IMR-90 (cell line): ENCODE measurements around the gene CST11.

ENCODE experiments used
- CEBPB ChIP-seq: IDR thresholded peaks from 2 replicates; pipeline ENCODE4 v1.6.1; 2012; ENCODE audit warnings: low read depth, low read length, improper control_type of control experiment
- CTCF ChIP-seq: conservative IDR thresholded peaks from 2 replicates; pipeline ENCODE4 v1.5.1; 2012; ENCODE audit warnings: mild to moderate bottlenecking, low read depth, low read length, improper control_type of control experiment
- MAZ ChIP-seq: IDR thresholded peaks from 2 replicates; pipeline ENCODE4 v1.6.1; 2012; ENCODE audit warnings: low read depth, mild to moderate bottlenecking, low read length, improper control_type of control experiment, moderate library complexity, borderline replicate concordance
- MXI1 ChIP-seq: IDR thresholded peaks from 2 replicates; pipeline ENCODE4 v1.6.1; 2012; ENCODE audit warnings: low read depth, mild to moderate bottlenecking, low read length, moderate library complexity, borderline replicate concordance
- POLR2A ChIP-seq: IDR thresholded peaks from 2 replicates; pipeline ENCODE4 v1.6.1; 2012; ENCODE audit warnings: mild to moderate bottlenecking, low read depth, low read length
- RFX5 ChIP-seq: IDR thresholded peaks from 2 replicates; pipeline ENCODE4 v1.8.0; 2012; ENCODE audit warnings: low read depth, mild to moderate bottlenecking, low read length, moderate library complexity
- SMC3 ChIP-seq: fragments of 150-350 bp; IDR thresholded peaks from 2 replicates; pipeline ENCODE4 v1.6.1; 2016; ENCODE audit warnings: low read depth, mild to moderate bottlenecking, antibody characterized with exemption, low read length, moderate library complexity
- TF ChIP-seq, protein P1 (sequence below): fragments of 150-350 bp; IDR thresholded peaks from 2 replicates; pipeline ENCODE4 v1.6.1; 2017; ENCODE audit warnings: mild to moderate bottlenecking, antibody characterized with exemption, low read length, low read depth

- TF ChIP-seq POLR2A (no peak), CTCF (no peak), MXI1 (no peak), SMC3 (no peak), RFX5 (no peak), MAZ (no peak), CEBPB (no peak)
- TF ChIP-seq, protein P1, sequence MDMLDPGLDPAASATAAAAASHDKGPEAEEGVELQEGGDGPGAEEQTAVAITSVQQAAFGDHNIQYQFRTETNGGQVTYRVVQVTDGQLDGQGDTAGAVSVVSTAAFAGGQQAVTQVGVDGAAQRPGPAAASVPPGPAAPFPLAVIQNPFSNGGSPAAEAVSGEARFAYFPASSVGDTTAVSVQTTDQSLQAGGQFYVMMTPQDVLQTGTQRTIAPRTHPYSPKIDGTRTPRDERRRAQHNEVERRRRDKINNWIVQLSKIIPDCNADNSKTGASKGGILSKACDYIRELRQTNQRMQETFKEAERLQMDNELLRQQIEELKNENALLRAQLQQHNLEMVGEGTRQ: no peak
These were observed at the start of gene CST11 for GRCh38 chr20:23452776-23453175.
